GM20431 (cell line): Measurements from ENCODE around the gene UNK.

Experiments
- in situ Hi-C: fragments of 300-500 bp; cut with MseI, MboI; formaldehyde crosslinking; loops from one replicate; pipeline ENCODE4 v1.15.0; 2020; ENCODE audit warnings: low sequenced_read_pairs; ENCODE audit not compliant: unreplicated experiment

UNK gene

GRCh38 chr17:75817571-75817970 lies 33.0 kb downstream of the UNK start:
- in situ Hi-C loops: no loop called here

GRCh38 chr17:75818326-75818885 lies 33.8 kb downstream of the UNK start:
- in situ Hi-C loops: no loop called here

GRCh38 chr17:75819116-75819515 lies 34.5 kb downstream of the UNK start:
- in situ Hi-C loops: no loop called here

- in situ Hi-C loops: no loop called here
These were observed 35.1 kb downstream of the UNK start for GRCh38 chr17:75819678-75820077.

GRCh38 chr17:75820094-75821080 lies 35.8 kb downstream of the UNK start:
- in situ Hi-C loops: no loop called here

GRCh38 chr17:75821552-75821951 lies 36.9 kb downstream of the UNK start:
- in situ Hi-C loops: no loop called here

GRCh38 chr17:75822119-75822799 lies 37.7 kb downstream of the UNK start:
- in situ Hi-C loops: no loop called here

GRCh38 chr17:75822800-75823166 lies 38.2 kb downstream of the UNK start:
- in situ Hi-C loops: no loop called here

GRCh38 chr17:75823257-75824041 lies 38.8 kb downstream of the UNK start:
- in situ Hi-C loops: no loop called here

GRCh38 chr17:75824050-75824552 lies 39.5 kb downstream of the UNK start:
- in situ Hi-C loops: no loop called here

- in situ Hi-C loops: no loop called here
These were observed 40.1 kb downstream of the UNK start for GRCh38 chr17:75824666-75825065.

GRCh38 chr17:75825149-75825552 lies 40.5 kb downstream of the UNK start:
- in situ Hi-C loops: no loop called here

- in situ Hi-C loops: no loop called here
These were observed 41.3 kb downstream of the UNK start for GRCh38 chr17:75825748-75826370.

GRCh38 chr17:75826561-75827307 lies 42.1 kb downstream of the UNK start:
- in situ Hi-C loops: no loop called here

GRCh38 chr17:75827308-75828075 lies 42.9 kb downstream of the UNK start:
- in situ Hi-C loops: no loop called here

GRCh38 chr17:75828076-75828400 lies 43.4 kb downstream of the UNK start:
- in situ Hi-C loops: no loop called here

GRCh38 chr17:75828741-75829140 lies 44.1 kb downstream of the UNK start:
- in situ Hi-C loops: no loop called here

- in situ Hi-C loops: no loop called here
These were observed 45.1 kb downstream of the UNK start for GRCh38 chr17:75829747-75830146.
